Gastroesophageal sphincter (tissue), 3 donors: ENCODE results near the gene AKR7A2.

Experiments
- CTCF ChIP-seq, 4 experiments: fragments of 200-600 bp in 2 of 4; fragments of 450-650 bp in 2 of 4; sonication (generic) in 1 of 4; IDR thresholded peaks; one replicate each; pipeline ENCODE4 v1.5.1; 2017 to 2019; ENCODE audit warnings: antibody characterized with exemption in 4 of 4, mild to moderate bottlenecking in 2 of 4, moderate library complexity in 2 of 4
- EP300 ChIP-seq: sonication (generic); formaldehyde crosslinking; IDR thresholded peaks from one replicate; pipeline ENCODE4 v1.6.1; 2017; ENCODE audit warnings: antibody characterized with exemption, mild to moderate bottlenecking
- POLR2A ChIP-seq, 2 donors: fragments of 450-650 bp; IDR thresholded peaks; one replicate each; pipeline ENCODE4 v1.6.1; 2017; ENCODE audit warnings: antibody characterized with exemption in 2 of 2, mild to moderate bottlenecking in 2 of 2, moderate library complexity in 1 of 2
- POLR2AphosphoS5 ChIP-seq: sonication (generic); formaldehyde crosslinking; IDR thresholded peaks from one replicate; pipeline ENCODE4 v1.6.1; 2017; ENCODE audit warnings: antibody characterized with exemption

DNA sequence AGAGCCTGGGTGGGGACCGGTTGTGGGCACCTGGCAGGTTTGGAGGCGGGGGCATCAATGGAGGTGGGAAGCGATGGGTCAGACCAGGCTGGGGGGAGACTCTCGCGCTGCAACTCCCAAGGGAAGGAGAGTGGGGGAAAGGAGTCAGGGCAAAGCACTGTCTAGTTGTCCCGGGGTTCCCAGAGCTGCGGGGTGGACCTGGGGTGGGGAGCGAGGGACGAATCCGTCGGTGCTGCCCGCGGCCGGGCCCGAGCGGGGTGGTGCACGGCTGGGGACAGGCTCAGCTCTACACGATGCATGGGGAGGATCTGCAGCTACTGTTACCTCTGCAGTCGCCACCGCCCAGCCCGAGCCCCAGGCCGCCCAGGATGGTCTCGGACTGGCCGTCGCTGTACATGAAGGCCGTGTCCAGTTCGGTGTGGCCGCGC is 427 bp downstream of the AKR7A2 start:
- no peak for TF ChIP-seq POLR2A (IDR thresholded peaks at IDR 0.05)
- no peak for TF ChIP-seq CTCF (IDR thresholded peaks at IDR 0.05)
- no peak for TF ChIP-seq EP300
- no peak for TF ChIP-seq POLR2AphosphoS5
